SIG-M5 treated with dmso at 0.1 percent for 504 hours (cell line): Measurements from ENCODE around the gene OXCT1.
"Not testable (repeated sequence)": the region's sequence is repeated elsewhere in the genome, so short reads cannot be mapped to it uniquely, and the experiment has no call there.

Experiments
- DNase-seq: peaks from one replicate; lab custom pipeline; 2025; ENCODE audit not compliant: unreplicated experiment; lab: John Stamatoyannopoulos, UW

OXCT1 gene

GRCh38 chr5:41778410-41778809 lies 91.8 kb downstream of the OXCT1 start:
- no peak for DNase-seq

- no peak for DNase-seq
These were observed 93.8 kb downstream of the OXCT1 start for GRCh38 chr5:41776435-41776834.

- DNase-seq = no peak
These were observed 96.4 kb downstream of the OXCT1 start for GRCh38 chr5:41773799-41774198.

GRCh38 chr5:41772785-41773442 lies 97.3 kb downstream of the OXCT1 start:
- no peak for DNase-seq

- DNase-seq = no peak
These were observed 98.2 kb downstream of the OXCT1 start for GRCh38 chr5:41772056-41772455.

- no peak for DNase-seq
These were observed 99.4 kb downstream of the OXCT1 start for GRCh38 chr5:41770799-41771198.

- no peak for DNase-seq
These were observed 101.5 kb downstream of the OXCT1 start for GRCh38 chr5:41768692-41769091.

- no peak for DNase-seq
These were observed 105.6 kb downstream of the OXCT1 start for GRCh38 chr5:41764650-41765049.

- no peak for DNase-seq
These were observed 106.7 kb downstream of the OXCT1 start for GRCh38 chr5:41763574-41763973.

GRCh38 chr5:41763081-41763480 lies 107.1 kb downstream of the OXCT1 start:
- no peak for DNase-seq

GRCh38 chr5:41762426-41762825 lies 107.8 kb downstream of the OXCT1 start:
- no peak for DNase-seq

- DNase-seq = no peak
These were observed 108.6 kb downstream of the OXCT1 start for GRCh38 chr5:41761663-41762062.

GRCh38 chr5:41755705-41756104 lies 114.5 kb downstream of the OXCT1 start:
- DNase-seq = no peak

- DNase-seq = peak; percentile 13
These were observed 115.4 kb downstream of the OXCT1 start for GRCh38 chr5:41754857-41755256.

- DNase-seq = no peak
These were observed 118.4 kb downstream of the OXCT1 start for GRCh38 chr5:41751867-41752266.

GRCh38 chr5:41748631-41749030 lies 121.6 kb downstream of the OXCT1 start:
- DNase-seq = no peak

GRCh38 chr5:41747708-41748107 lies 122.5 kb downstream of the OXCT1 start:
- no peak for DNase-seq

GRCh38 chr5:41747301-41747700 lies 122.9 kb downstream of the OXCT1 start:
- no peak for DNase-seq

- not testable (repeated sequence) for DNase-seq
These were observed 127.6 kb downstream of the OXCT1 start for GRCh38 chr5:41742608-41743007.

GRCh38 chr5:41738710-41739354 lies 131.4 kb downstream of the OXCT1 start:
- DNase-seq = no peak

- no peak for DNase-seq
These were observed 133.6 kb downstream of the OXCT1 start for GRCh38 chr5:41736641-41737040.

- DNase-seq = no peak
These were observed 135.0 kb downstream of the OXCT1 start for GRCh38 chr5:41735213-41735612.

- DNase-seq = not testable (repeated sequence)
These were observed 140.8 kb downstream of the OXCT1 start for GRCh38 chr5:41729381-41729780.
